SK-N-SH (cell line): ENCODE measurements around the gene OGFOD3. TPM values are rescaled to one million over a fixed set of nuclear protein-coding genes. Genes with fewer than 3 reads are reported as not detected.
"Not testable (repeated sequence)": the region's sequence is repeated elsewhere in the genome, so short reads cannot be mapped to it uniquely, and the experiment has no call there.

Source experiments
- CTCF ChIA-PET: fragments of 300-600, 350-600 bp; formaldehyde crosslinking; extraction: SDS; loops from one replicate; lab custom pipeline; 2021; lab: Yijun Ruan, JAX
- POLR2A ChIA-PET: fragments of 350-600 bp; sonication (Branson Sonifier 250); formaldehyde crosslinking; extraction: SDS; loops from one replicate; lab custom pipeline; 2020; ENCODE audit warnings: antibody characterized with exemption, inconsistent platforms; lab: Yijun Ruan, JAX
- DNase-seq: peaks from one replicate; pipeline ENCODE4 v3.0.0; 2012
- H2AFZ ChIP-seq: fragments of 200-600 bp; sonication (generic); 2 replicates; pipeline ENCODE4 v1.8.1; 2016; ENCODE audit warnings: antibody characterized with exemption, mild to moderate bottlenecking, low read depth
- H3F3A ChIP-seq: fragments of 200-600 bp; sonication (generic); replicated peaks from 2 replicates; pipeline ENCODE3; 2016; ENCODE audit warnings: antibody characterized with exemption, mild to moderate bottlenecking; ENCODE audit not compliant: insufficient read depth
- H3K27ac ChIP-seq, 2 experiments: fragments of 200-500 bp in 1 of 2; fragments of 200-600 bp in 1 of 2; sonication (Bioruptor generic) in 1 of 2; sonication (generic), shearing (Covaris generic) in 1 of 2; 2 replicates each; pipeline versions ENCODE4 v1.5.1 to v1.6.1; 2014 to 2016; ENCODE audit warnings: low read depth in 2 of 2, inconsistent platforms in 1 of 2, low read length in 1 of 2, mild to moderate bottlenecking in 1 of 2, mixed read lengths in 1 of 2
- H3K27me3 ChIP-seq: fragments of 200-600 bp; sonication (generic), shearing (Covaris generic); 2 replicates; pipeline ENCODE4 v1.6.1; 2016; ENCODE audit warnings: mixed run types; ENCODE audit not compliant: insufficient read depth
- H3K36me3 ChIP-seq, 2 experiments: fragments of 200-500 bp in 1 of 2; fragments of 200-600 bp in 1 of 2; sonication (Bioruptor generic) in 1 of 2; sonication (generic) in 1 of 2; replicated peaks in 1 of 2; 2 replicates each; pipeline versions ENCODE3 to v1.5.1; 2014 to 2016; ENCODE audit warnings: low read length in 1 of 2, mild to moderate bottlenecking in 1 of 2; ENCODE audit not compliant: insufficient read depth in 2 of 2, control insufficient read depth in 1 of 2
- H3K4me1 ChIP-seq, 2 experiments: fragments of 200-500 bp in 1 of 2; fragments of 200-600 bp in 1 of 2; sonication (Bioruptor generic) in 1 of 2; sonication (generic), shearing (Covaris generic) in 1 of 2; 2 replicates each; pipeline versions ENCODE4 v1.5.1 to v1.6.1; 2014 to 2016; ENCODE audit warnings: low read depth in 1 of 2, low read length in 1 of 2, mixed run types in 1 of 2; ENCODE audit not compliant: insufficient read depth in 2 of 2, control insufficient read depth in 1 of 2
- H3K4me2 ChIP-seq: fragments of 200-600 bp; sonication (generic), shearing (Covaris generic); 2 replicates; pipeline ENCODE4 v1.6.1; 2017; ENCODE audit warnings: mixed run types
- H3K4me3 ChIP-seq, 2 experiments: fragments of 200-500 bp in 1 of 2; fragments of 200-600 bp in 1 of 2; sonication (Bioruptor generic) in 1 of 2; sonication (generic), shearing (Covaris generic) in 1 of 2; 2 replicates each; pipeline versions ENCODE4 v1.5.1 to v1.8.1; 2014 to 2016; ENCODE audit warnings: low read depth in 2 of 2, inconsistent platforms in 1 of 2, low read length in 1 of 2, mild to moderate bottlenecking in 1 of 2, mixed read lengths in 1 of 2, moderate library complexity in 1 of 2
- H3K79me2 ChIP-seq: fragments of 200-600 bp; sonication (generic); 2 replicates; pipeline ENCODE4 v1.8.1; 2017; ENCODE audit warnings: mild to moderate bottlenecking; ENCODE audit not compliant: insufficient read depth
- H3K9ac ChIP-seq: fragments of 200-600 bp; sonication (generic); 2 replicates; pipeline ENCODE4 v1.6.1; 2017; ENCODE audit warnings: mixed run types
- H3K9me2 ChIP-seq: fragments of 200-600 bp; sonication (generic); 2 replicates; pipeline ENCODE4 v1.6.1; 2017; ENCODE audit warnings: mixed run types
- H3K9me3 ChIP-seq: fragments of 200-600 bp; sonication (generic); 2 replicates; pipeline ENCODE4 v1.6.1; 2017; ENCODE audit warnings: mixed run types, mild to moderate bottlenecking, moderate library complexity
- H4K20me1 ChIP-seq: fragments of 200-600 bp; sonication (generic); 2 replicates; pipeline ENCODE4 v1.6.1; 2017; ENCODE audit warnings: mild to moderate bottlenecking, mixed run types; ENCODE audit not compliant: insufficient read depth
- CTCF ChIP-seq: fragments of 200-600 bp; sonication (generic); IDR thresholded peaks from 2 replicates; pipeline ENCODE4 v1.6.1; 2017; ENCODE audit warnings: antibody characterized with exemption, mild to moderate bottlenecking, moderate library complexity
- ELF1 ChIP-seq: IDR thresholded peaks from 2 replicates; pipeline ENCODE4 v1.4.0; 2012
- EP300 ChIP-seq, 2 experiments: IDR thresholded peaks; 2 replicates each; pipeline versions ENCODE4 v1.4.0 to v1.6.1; 2012; ENCODE audit warnings: borderline replicate concordance in 1 of 2, low read depth in 1 of 2, low read length in 1 of 2
- FOSL2 ChIP-seq: IDR thresholded peaks from 2 replicates; pipeline ENCODE4 v1.4.0; 2012; ENCODE audit warnings: low read depth, mild to moderate bottlenecking, moderate library complexity, borderline replicate concordance
- REST ChIP-seq: IDR thresholded peaks from 2 replicates; pipeline ENCODE4 v1.6.1; 2012; ENCODE audit warnings: mild to moderate bottlenecking, low read depth, low read length, moderate library complexity
- RXRA ChIP-seq: IDR thresholded peaks from 2 replicates; pipeline ENCODE4 v1.4.0; 2012; ENCODE audit warnings: low read depth, mild to moderate bottlenecking, borderline replicate concordance
- SIN3A ChIP-seq: IDR thresholded peaks from 2 replicates; pipeline ENCODE4 v1.6.1; 2012; ENCODE audit warnings: low read depth, mild to moderate bottlenecking, low read length, moderate library complexity, borderline replicate concordance
- SMC3 ChIP-seq: IDR thresholded peaks from 2 replicates; pipeline ENCODE4 v1.6.1; 2012; ENCODE audit warnings: low read depth, low read length, improper control_type of control experiment
- TAF1 ChIP-seq: IDR thresholded peaks from 2 replicates; pipeline ENCODE4 v1.6.1; 2012; ENCODE audit warnings: low read depth, mild to moderate bottlenecking, low read length, moderate library complexity, borderline replicate concordance
- USF1 ChIP-seq: IDR thresholded peaks from 2 replicates; pipeline ENCODE4 v1.4.0; 2012; ENCODE audit warnings: low read depth, borderline replicate concordance
- USF2 ChIP-seq: fragments of 150-350 bp; IDR thresholded peaks from 2 replicates; pipeline ENCODE4 v1.6.1; 2017; ENCODE audit warnings: antibody characterized with exemption, low read length, low read depth, borderline replicate concordance
- YY1 ChIP-seq: IDR thresholded peaks from 2 replicates; pipeline ENCODE4 v1.4.0; 2012; ENCODE audit warnings: low read depth, mild to moderate bottlenecking
- WGBS: methylation state at CpG from one replicate; pipeline ENCODE4 v1.1.6; 2017; ENCODE audit warnings: low lambda C conversion rate; 5-methylcytosine and 5-hydroxymethylcytosine counted together
- polyA plus RNA-seq, 3 experiments: library from polyadenylated mRNA; depleted of rRNA; stranded (reverse); fragments of >200 nt; gene quantifications; 2 replicates each; pipeline ENCODE4 v1.2.3, GENCODE V29; 2012

Gene OGFOD3
- polyA plus RNA-seq, 1 of the 3 experiments (the other 2 are of a cell fraction), result 68.2 TPM

- TF ChIP-seq REST (no peak), YY1 (no peak), TAF1 (no peak), RXRA (no peak)
- TF ChIP-seq, all 33 proteins: peak for 0
These were observed 45.0 kb upstream of the OGFOD3 start (continued) for GRCh38 chr17:82463391-82463790.

GRCh38 chr17:82461827-82462524 lies 43.6 kb upstream of the OGFOD3 start:
- Histone ChIP-seq H3K27me3 (no peaks in the 10 kb centered on the region), H3F3A (peaks cover 7% of the 10 kb centered on the region), H3K79me2 (peaks cover 28% of the 10 kb centered on the region), H3K9me3 (no peaks in the 10 kb centered on the region), H3K36me3 (peaks cover 36 to 37% of the 10 kb centered on the region in 2 experiments), H2AFZ (no peak overlapping the region), H3K4me3 (no peak overlapping the region), H4K20me1 (peaks cover 6% of the 10 kb centered on the region; the same call in 1 of the 2 replicates), H3K4me2 (no peak overlapping the region), H3K9ac (no peak overlapping the region), H3K9me2 (no peaks in the 10 kb centered on the region), H3K27ac (no peak overlapping the region), H3K4me1 (peaks cover 5 to 11% of the 10 kb centered on the region in 2 experiments; a peak in 3 of 4 replicates)
- no peak for DNase-seq
- 84% methylated on average over 10 of the region's 10 CpGs for WGBS
- ChIA-PET POLR2A (interaction anchor here (1.2 kb wide), 1 partner anchor 27 kb away, joined by 4 read pairs; no protein-coding TSS in a partner anchor), CTCF (interaction anchor here (0.7 to 1.3 kb wide), 2 partner anchors 27 to 32 kb away, joined by 3 read pairs; no protein-coding TSS in a partner anchor)
- TF ChIP-seq EP300 (IDR thresholded peaks at IDR 0.05; ENCODE audit: borderline replicate concordance in 1 of 2, low read depth in 1 of 2, low read length in 1 of 2) (no peak), TAF1 (no peak), FOSL2 (no peak), RXRA (no peak), SMC3 (no peak), ELF1 (no peak), SIN3A (no peak), CTCF (no peak), USF1 (no peak), USF2 (no peak)

GRCh38 chr17:82459936-82460335 lies 41.5 kb upstream of the OGFOD3 start:
- DNase-seq, H4K20me1 ChIP-seq, H3K9me2 ChIP-seq, H2AFZ ChIP-seq, H3K27ac ChIP-seq, H3K27me3 ChIP-seq, POLR2A ChIA-PET, H3F3A ChIP-seq, H3K9me3 ChIP-seq: not testable (repeated sequence)
- H3K9ac ChIP-seq, result peak overlapping the region; percentile 95; the same call in 1 of the 2 replicates
- H3K4me3 ChIP-seq, result peak overlapping the region in 1 of 2 experiments; percentile 92; a peak in 2 of 4 replicates
- peak overlapping the region; percentile 94 for H3K4me2 ChIP-seq
- peaks cover 26 to 28% of the 10 kb centered on the region in 2 experiments for H3K36me3 ChIP-seq
- peaks cover 28% of the 10 kb centered on the region for H3K79me2 ChIP-seq
- peaks cover 5 to 11% of the 10 kb centered on the region in 2 experiments; a peak in 3 of 4 replicates for H3K4me1 ChIP-seq
- WGBS, result 93% methylated on average over 9 of the region's 9 CpGs
- CTCF ChIA-PET, result interaction anchor here (1.5 kb wide), 1 partner anchor 29 kb away, joined by 4 read pairs; no protein-coding TSS in a partner anchor
